ENCODE measurements around the gene RALGDS.

RALGDS gene

GRCh38 chr9:133118568-133118967 lies 2.5 kb downstream of the RALGDS start:
- H3K9ac ChIP-seq (ENCODE audit: low read length), result no peak overlapping the region
- H3K27me3 ChIP-seq (ENCODE audit: control insufficient read depth, insufficient read depth, low read length), result no peaks in the 10 kb centered on the region
- no peaks in the 10 kb centered on the region for H3K36me3 ChIP-seq (ENCODE audit: control insufficient read depth, insufficient read depth, low read length)
- peaks cover 40% of the 10 kb centered on the region for H3K4me1 ChIP-seq (ENCODE audit: control insufficient read depth, insufficient read depth, low read length)
- peak overlapping the region; percentile 57 for H3K27ac ChIP-seq (ENCODE audit: low read depth, low read length)
- H3K4me3 ChIP-seq (ENCODE audit: low read length), result peak overlapping the region; percentile 56

- H3K36me3 ChIP-seq (ENCODE audit: control insufficient read depth, insufficient read depth, low read length), result no peaks in the 10 kb centered on the region
- H3K4me3 ChIP-seq (ENCODE audit: low read length), result no peak overlapping the region
- peak overlapping the region; percentile 12 for H3K27ac ChIP-seq (ENCODE audit: low read depth, low read length)
- no peaks in the 10 kb centered on the region for H3K27me3 ChIP-seq (ENCODE audit: control insufficient read depth, insufficient read depth, low read length)
- H3K9ac ChIP-seq (ENCODE audit: low read length), result no peak overlapping the region
- H3K4me1 ChIP-seq (ENCODE audit: control insufficient read depth, insufficient read depth, low read length), result peaks cover 44% of the 10 kb centered on the region
These were observed 2.9 kb downstream of the RALGDS start for GRCh38 chr9:133118179-133118520.

GRCh38 chr9:133117271-133118178 lies 3.5 kb downstream of the RALGDS start:
- Histone ChIP-seq H3K4me1 (ENCODE audit: control insufficient read depth, insufficient read depth, low read length) (peaks cover 48% of the 10 kb centered on the region), H3K4me3 (ENCODE audit: low read length) (no peak overlapping the region), H3K27ac (ENCODE audit: low read depth, low read length) (peak overlapping the region; percentile 12), H3K27me3 (ENCODE audit: control insufficient read depth, insufficient read depth, low read length) (no peaks in the 10 kb centered on the region), H3K9ac (ENCODE audit: low read length) (no peak overlapping the region), H3K36me3 (ENCODE audit: control insufficient read depth, insufficient read depth, low read length) (no peaks in the 10 kb centered on the region)

DNA sequence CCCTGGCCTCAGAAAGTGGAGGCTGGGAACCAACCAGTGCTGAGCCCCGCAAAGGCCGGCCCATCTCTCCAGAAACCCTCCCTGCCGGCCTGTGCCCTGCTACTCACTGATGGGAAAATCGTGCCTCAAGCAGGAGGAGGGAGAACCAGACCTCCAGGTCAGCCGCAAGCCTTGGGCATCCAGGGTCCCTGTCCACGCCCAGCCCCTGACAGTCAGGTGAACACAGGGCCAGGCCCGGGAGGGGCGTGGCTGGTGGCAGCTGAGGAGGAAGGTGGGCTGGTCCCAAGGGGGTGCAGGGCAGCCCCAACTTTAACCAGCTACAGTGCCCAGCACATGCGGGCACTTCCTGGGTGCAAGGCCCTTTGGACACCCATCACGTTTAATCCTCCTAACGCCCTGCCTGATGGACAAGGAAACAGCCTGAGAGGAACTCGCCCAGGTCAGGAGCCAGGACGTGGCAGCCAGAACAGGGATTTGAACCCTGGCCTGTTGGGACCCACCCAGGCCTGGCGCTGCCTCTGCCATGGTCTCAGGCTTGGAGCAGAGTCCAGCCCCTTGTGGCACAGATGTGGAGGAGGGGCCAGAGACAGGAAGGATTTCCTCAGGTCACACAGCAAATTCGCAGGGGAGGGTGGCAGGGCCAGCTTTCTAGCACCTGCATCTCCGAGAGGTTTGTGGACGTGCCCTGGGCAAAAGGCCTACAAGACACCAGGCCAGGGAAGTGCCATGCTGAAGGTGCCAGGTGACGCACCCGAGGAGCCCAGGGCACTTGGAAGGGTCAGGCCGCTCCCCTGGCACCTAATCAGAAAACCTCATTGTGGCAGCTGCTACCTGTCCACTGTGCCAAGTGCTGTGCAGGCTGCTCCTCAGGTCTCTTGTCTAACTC lies 4.5 kb downstream of the RALGDS start:
- peaks cover 48% of the 10 kb centered on the region for H3K4me1 ChIP-seq (ENCODE audit: control insufficient read depth, insufficient read depth, low read length)
- no peaks in the 10 kb centered on the region for H3K27me3 ChIP-seq (ENCODE audit: control insufficient read depth, insufficient read depth, low read length)
- no peak overlapping the region for H3K27ac ChIP-seq (ENCODE audit: low read depth, low read length)
- H3K9ac ChIP-seq (ENCODE audit: low read length), result no peak overlapping the region
- no peaks in the 10 kb centered on the region for H3K36me3 ChIP-seq (ENCODE audit: control insufficient read depth, insufficient read depth, low read length)
- H3K4me3 ChIP-seq (ENCODE audit: low read length), result no peak overlapping the region

- H3K27ac ChIP-seq (ENCODE audit: low read depth, low read length), result peak overlapping the region; percentile 78
- H3K4me3 ChIP-seq (ENCODE audit: low read length), result no peak overlapping the region
- H3K9ac ChIP-seq (ENCODE audit: low read length), result no peak overlapping the region
- H3K36me3 ChIP-seq (ENCODE audit: control insufficient read depth, insufficient read depth, low read length), result no peaks in the 10 kb centered on the region
- H3K4me1 ChIP-seq (ENCODE audit: control insufficient read depth, insufficient read depth, low read length), result peaks cover 48% of the 10 kb centered on the region
- no peaks in the 10 kb centered on the region for H3K27me3 ChIP-seq (ENCODE audit: control insufficient read depth, insufficient read depth, low read length)
These were observed 5.3 kb downstream of the RALGDS start for GRCh38 chr9:133115604-133116345.

DNA sequence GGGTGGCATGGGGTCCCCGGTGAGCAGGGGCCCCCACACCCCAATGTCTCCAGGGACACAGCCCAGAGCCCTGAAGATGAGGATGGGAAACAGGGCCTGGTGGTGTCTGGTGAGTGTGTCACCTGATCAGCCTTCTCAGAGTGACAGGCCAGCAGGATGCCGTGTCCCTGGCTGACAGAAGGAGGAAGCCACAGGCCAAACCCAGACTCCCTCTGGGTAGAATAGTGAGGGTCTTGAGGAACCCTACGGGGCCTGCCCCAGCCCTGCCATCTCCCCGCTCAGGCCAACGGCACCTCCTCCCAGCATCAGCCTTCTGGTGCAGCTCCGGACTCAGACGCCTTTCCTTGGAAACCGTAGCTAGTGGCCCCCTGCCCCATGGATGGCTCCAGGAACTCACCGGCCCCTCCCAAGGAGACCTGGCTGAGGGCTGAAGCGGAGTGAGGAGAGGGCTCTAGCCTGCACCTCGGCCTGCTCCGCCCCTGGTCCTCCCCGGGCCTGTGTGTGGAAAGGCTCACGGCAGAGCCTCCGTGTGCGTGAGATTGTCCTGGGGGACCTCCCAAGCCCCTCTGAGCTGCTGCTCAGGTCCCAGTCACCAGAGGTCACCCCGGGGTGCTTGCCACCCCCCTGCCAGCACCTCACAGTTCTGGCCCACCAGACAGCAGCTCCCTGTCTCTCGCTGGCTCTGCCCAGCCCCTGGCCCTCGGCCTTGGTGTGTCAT lies 6.0 kb downstream of the RALGDS start:
- peaks cover 48% of the 10 kb centered on the region for H3K4me1 ChIP-seq (ENCODE audit: control insufficient read depth, insufficient read depth, low read length)

DNA sequence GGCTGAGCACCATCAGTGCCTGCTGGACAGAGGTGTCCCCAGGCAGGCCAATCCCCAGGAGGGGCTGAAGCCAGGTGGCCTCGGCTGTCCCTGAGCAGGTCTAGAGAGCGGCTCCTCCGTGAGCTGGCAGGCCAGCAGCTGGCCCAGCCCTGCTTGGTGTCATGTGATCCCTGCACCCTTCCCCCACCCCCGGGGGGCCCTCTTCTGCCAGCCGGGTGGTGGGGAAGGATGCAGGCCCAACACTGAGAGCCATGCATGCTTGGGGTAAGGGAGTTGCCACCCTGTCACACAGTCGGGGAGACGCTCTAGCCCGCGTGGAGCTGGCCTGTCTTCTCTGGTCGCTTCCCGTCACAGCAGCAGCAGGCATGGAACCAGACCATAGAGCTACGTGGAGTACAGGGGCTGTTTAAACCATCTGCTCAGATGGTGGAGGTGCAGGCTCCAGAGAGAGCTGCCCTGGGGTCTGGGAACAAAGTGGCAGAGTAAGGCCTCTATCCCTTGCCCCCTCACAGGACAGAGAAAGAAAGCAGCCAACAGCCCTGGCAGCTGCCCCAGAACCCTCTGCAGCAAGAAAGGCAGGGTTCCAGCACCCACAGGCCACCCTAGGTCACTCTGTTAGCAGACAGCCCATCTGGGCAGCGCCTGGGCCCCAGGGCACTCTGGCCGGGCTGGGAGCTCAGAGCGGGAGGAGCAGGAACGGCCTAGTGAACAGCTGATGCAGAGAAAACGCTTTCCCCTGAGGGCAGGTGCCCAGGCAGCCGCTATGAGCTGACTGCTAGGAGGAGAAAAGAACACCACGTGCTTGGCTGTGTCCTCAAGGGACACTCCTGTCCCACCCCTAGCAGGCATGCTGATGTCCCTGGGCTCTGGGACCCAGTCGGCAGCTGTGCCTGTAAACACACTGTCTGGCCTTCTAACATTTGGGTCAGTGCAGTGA lies 6.8 kb downstream of the RALGDS start:
- Histone ChIP-seq H3K36me3 (ENCODE audit: control insufficient read depth, insufficient read depth, low read length) (peaks cover 9% of the 10 kb centered on the region), H3K4me3 (ENCODE audit: low read length) (peak overlapping the region; percentile 27), H3K4me1 (ENCODE audit: control insufficient read depth, insufficient read depth, low read length) (peaks cover 40% of the 10 kb centered on the region), H3K27ac (ENCODE audit: low read depth, low read length) (peak overlapping the region; percentile 78), H3K9ac (ENCODE audit: low read length) (peak overlapping the region; percentile 10), H3K27me3 (ENCODE audit: control insufficient read depth, insufficient read depth, low read length) (no peaks in the 10 kb centered on the region)

More for the DNA sequence above, 6.0 kb downstream of the RALGDS start:
- Histone ChIP-seq H3K4me3 (ENCODE audit: low read length) (no peak overlapping the region), H3K9ac (ENCODE audit: low read length) (no peak overlapping the region), H3K36me3 (ENCODE audit: control insufficient read depth, insufficient read depth, low read length) (peaks cover 3% of the 10 kb centered on the region), H3K27ac (ENCODE audit: low read depth, low read length) (peak overlapping the region; percentile 78), H3K27me3 (ENCODE audit: control insufficient read depth, insufficient read depth, low read length) (no peaks in the 10 kb centered on the region)

DNA sequence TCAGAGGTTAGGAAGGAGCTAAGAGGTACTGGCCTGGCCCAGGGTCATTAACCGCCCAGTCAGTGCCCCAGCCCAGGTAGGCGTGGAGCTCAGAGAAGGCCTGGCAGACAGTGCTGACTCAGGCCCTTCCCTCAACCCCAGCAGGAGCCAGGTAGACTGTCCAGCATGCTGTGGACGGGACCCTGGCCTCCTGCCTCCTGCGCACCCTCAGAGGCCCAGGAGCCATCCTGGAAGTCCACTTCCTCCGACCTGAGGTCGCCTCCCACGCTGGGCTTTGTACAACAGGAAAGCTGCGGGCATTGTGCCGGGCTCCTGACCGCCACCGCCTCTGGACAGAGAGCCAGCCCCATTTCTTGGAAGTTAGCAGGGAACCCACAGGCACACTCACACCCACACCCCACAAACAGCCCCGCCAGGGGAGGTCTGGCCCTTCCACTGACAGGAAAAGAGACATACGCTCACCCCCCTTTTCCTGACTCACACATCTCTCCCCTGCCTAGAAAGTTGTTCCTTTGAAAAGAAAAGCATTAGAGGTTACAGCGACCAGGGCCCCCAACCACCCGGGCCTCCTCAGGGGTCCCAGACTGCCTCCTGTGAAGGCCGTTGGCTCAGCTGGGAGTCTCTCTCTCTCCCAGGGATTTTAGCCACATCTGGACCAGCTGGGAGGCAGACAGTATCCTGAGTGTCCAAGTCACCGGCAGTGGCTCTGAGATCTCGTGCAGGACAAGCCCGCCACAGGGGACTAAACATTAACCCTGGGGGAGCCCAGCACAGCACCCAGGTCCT lies 7.7 kb downstream of the RALGDS start:
- H3K4me3 ChIP-seq (ENCODE audit: low read length), result peak overlapping the region; percentile 27

DNA sequence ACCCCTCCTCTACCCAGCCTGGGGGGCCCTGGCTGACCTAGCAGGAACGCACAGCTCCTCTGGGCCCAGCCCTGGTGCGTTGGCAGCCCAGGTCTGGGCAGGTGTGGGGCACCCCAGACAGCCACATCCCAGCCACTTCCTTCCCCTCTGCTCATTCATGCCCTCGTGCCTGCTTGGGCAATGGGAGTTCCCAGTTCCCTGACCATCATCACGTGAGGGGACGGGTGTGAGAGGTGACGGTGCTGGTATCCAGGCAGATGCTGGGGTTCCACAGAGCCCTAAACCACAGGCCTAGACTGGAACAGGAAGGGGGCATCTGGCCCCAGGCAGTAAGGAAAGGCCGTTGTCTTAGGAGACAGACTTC lies 8.4 kb downstream of the RALGDS start:
- H3K27ac ChIP-seq (ENCODE audit: low read depth, low read length), result peak overlapping the region; percentile 78

More for the DNA sequence above, 7.7 kb downstream of the RALGDS start:
- Histone ChIP-seq H3K27ac (ENCODE audit: low read depth, low read length) (peak overlapping the region; percentile 78), H3K4me1 (ENCODE audit: control insufficient read depth, insufficient read depth, low read length) (peaks cover 35% of the 10 kb centered on the region), H3K9ac (ENCODE audit: low read length) (peak overlapping the region; percentile 10), H3K36me3 (ENCODE audit: control insufficient read depth, insufficient read depth, low read length) (peaks cover 17% of the 10 kb centered on the region), H3K27me3 (ENCODE audit: control insufficient read depth, insufficient read depth, low read length) (no peaks in the 10 kb centered on the region)

DNA sequence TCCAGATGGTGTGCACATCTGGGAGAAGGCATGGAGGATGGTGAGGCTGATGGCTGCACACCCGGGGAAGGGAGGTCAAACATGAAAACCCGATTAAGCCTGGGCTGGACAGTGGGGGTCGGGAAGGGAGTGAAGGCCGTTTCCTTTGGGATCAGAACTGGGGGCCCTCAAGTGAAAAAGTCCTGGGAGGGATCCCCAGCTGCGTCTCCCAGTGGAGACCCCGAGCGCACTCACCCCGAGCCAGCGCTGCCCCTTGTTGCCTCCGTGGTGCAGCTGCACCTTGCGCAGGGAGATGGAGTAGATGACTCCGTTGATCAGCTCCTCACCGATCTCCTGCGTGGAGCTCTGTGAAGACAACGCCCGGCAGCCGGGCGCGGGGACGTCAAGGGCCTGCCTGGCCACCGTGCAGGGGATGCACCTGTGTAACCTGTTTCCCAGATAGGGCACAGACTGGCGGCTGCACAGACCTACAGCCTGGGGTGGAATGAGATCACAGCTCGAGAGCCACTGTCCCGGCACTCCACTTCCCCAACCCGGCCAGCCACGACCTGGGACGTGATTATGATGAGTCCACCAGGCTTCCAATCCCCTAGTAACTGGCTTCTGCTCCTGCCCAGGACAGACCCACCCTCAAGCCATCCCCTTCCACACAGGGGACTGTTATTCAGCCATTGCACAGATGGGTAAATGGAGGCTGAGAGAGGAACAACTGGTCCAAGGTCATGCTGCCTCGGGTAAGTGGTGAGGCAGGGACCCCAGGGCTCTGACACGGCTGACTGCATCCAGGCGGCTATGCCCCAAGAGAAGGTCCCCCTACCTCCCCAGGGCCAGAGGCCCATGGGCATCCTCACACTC lies 9.0 kb downstream of the RALGDS start:
- Histone ChIP-seq H3K4me3 (ENCODE audit: low read length) (no peak overlapping the region), H3K36me3 (ENCODE audit: control insufficient read depth, insufficient read depth, low read length) (peaks cover 24% of the 10 kb centered on the region), H3K4me1 (ENCODE audit: control insufficient read depth, insufficient read depth, low read length) (peaks cover 25% of the 10 kb centered on the region), H3K27me3 (ENCODE audit: control insufficient read depth, insufficient read depth, low read length) (no peaks in the 10 kb centered on the region), H3K9ac (ENCODE audit: low read length) (no peak overlapping the region), H3K27ac (ENCODE audit: low read depth, low read length) (no peak overlapping the region)

More for the DNA sequence above, 8.4 kb downstream of the RALGDS start:
- no peaks in the 10 kb centered on the region for H3K27me3 ChIP-seq (ENCODE audit: control insufficient read depth, insufficient read depth, low read length)
- H3K4me1 ChIP-seq (ENCODE audit: control insufficient read depth, insufficient read depth, low read length), result peaks cover 31% of the 10 kb centered on the region
- H3K4me3 ChIP-seq (ENCODE audit: low read length), result no peak overlapping the region
- no peak overlapping the region for H3K9ac ChIP-seq (ENCODE audit: low read length)
- peaks cover 24% of the 10 kb centered on the region for H3K36me3 ChIP-seq (ENCODE audit: control insufficient read depth, insufficient read depth, low read length)

Measured in rectal smooth muscle tissue (tissue), 1 donor.